Neuronal stem cell (in vitro differentiated cells): ENCODE measurements around the gene INSIG2.

ENCODE experiments used
- DNase-seq: peaks from one replicate; pipeline ENCODE4 v3.0.0-alpha.2; 2013; ENCODE audit warnings: low spot score
- H2AFZ ChIP-seq: one replicate; pipeline ENCODE4 v1.6.1; 2013; ENCODE audit warnings: mild to moderate bottlenecking, low read length, inconsistent platforms
- H2AK5ac ChIP-seq: 2 replicates; pipeline ENCODE4 v1.6.1; 2013; ENCODE audit warnings: low read depth, mild to moderate bottlenecking, inconsistent platforms, low read length, moderate library complexity, mixed read lengths
- H2BK120ac ChIP-seq: 2 replicates; pipeline ENCODE4 v1.6.1; 2013; ENCODE audit warnings: low read depth, mild to moderate bottlenecking, inconsistent platforms, low read length, moderate library complexity, mixed read lengths
- H2BK12ac ChIP-seq: one replicate; pipeline ENCODE4 v1.6.1; 2013; ENCODE audit warnings: low read length, inconsistent platforms
- H2BK15ac ChIP-seq: 2 replicates; pipeline ENCODE4 v1.6.1; 2013; ENCODE audit warnings: mild to moderate bottlenecking, low read length, inconsistent platforms, mixed read lengths
- H2BK5ac ChIP-seq: one replicate; pipeline ENCODE4 v1.6.1; 2013; ENCODE audit warnings: inconsistent platforms, mild to moderate bottlenecking, low read length, moderate library complexity
- H3K14ac ChIP-seq: one replicate; pipeline ENCODE4 v1.6.1; 2013; ENCODE audit warnings: low read length, inconsistent platforms
- H3K18ac ChIP-seq: 2 replicates; pipeline ENCODE4 v1.6.1; 2013; ENCODE audit warnings: low read length, inconsistent platforms
- H3K23ac ChIP-seq: 2 replicates; pipeline ENCODE4 v1.6.1; 2013; ENCODE audit warnings: low read depth, mild to moderate bottlenecking, mixed read lengths, low read length, inconsistent platforms; ENCODE audit not compliant: poor library complexity
- H3K27ac ChIP-seq: replicated peaks from 3 replicates; pipeline ENCODE4 v1.5.1; 2013; ENCODE audit warnings: low read length, inconsistent platforms
- H3K27me3 ChIP-seq, 3 experiments: 2 replicates each; pipeline ENCODE4 v1.6.1; 2013; ENCODE audit warnings: low read length in 3 of 3, mild to moderate bottlenecking in 2 of 3, inconsistent platforms in 1 of 3, low read depth in 1 of 3, mixed read lengths in 1 of 3, moderate library complexity in 1 of 3; ENCODE audit not compliant: control insufficient read depth in 3 of 3, insufficient read depth in 3 of 3
- H3K36me3 ChIP-seq, 2 donors: replicated peaks in 1 of 2; 2 replicates each; pipeline ENCODE4 v1.6.1; 2013; ENCODE audit warnings: low read length in 2 of 2; ENCODE audit not compliant: control insufficient read depth in 2 of 2, insufficient read depth in 2 of 2
- H3K4ac ChIP-seq: 2 replicates; pipeline ENCODE4 v1.6.1; 2013; ENCODE audit warnings: inconsistent platforms, mild to moderate bottlenecking, low read length, moderate library complexity
- H3K4me1 ChIP-seq, 2 donors: 1 replicate in 1 of 2; 2 replicates in 1 of 2; pipeline ENCODE4 v1.6.1; 2013; ENCODE audit warnings: low read length in 2 of 2, low read depth in 1 of 2; ENCODE audit not compliant: control insufficient read depth in 2 of 2, insufficient read depth in 1 of 2
- H3K4me2 ChIP-seq: one replicate; pipeline ENCODE4 v1.6.1; 2013; ENCODE audit warnings: mild to moderate bottlenecking, low read length, inconsistent platforms; ENCODE audit not compliant: insufficient read depth, poor library complexity, severe bottlenecking
- H3K4me3 ChIP-seq, 2 donors: 2 replicates each; pipeline ENCODE4 v1.5.1; 2013; ENCODE audit warnings: low read length in 2 of 2, mild to moderate bottlenecking in 2 of 2, inconsistent platforms in 1 of 2, moderate library complexity in 1 of 2
- H3K79me1 ChIP-seq: one replicate; pipeline ENCODE4 v1.6.1; 2013; ENCODE audit warnings: low read depth, mild to moderate bottlenecking, inconsistent platforms, low read length, moderate library complexity
- H3K9ac ChIP-seq: one replicate; pipeline ENCODE4 v1.6.1; 2013; ENCODE audit warnings: mild to moderate bottlenecking, low read depth, low read length, inconsistent platforms; ENCODE audit not compliant: poor library complexity
- H3K9me3 ChIP-seq, 2 donors: replicated peaks in 1 of 2; 2 replicates each; pipeline versions ENCODE3 to v1.6.1; 2013; ENCODE audit warnings: low read length in 2 of 2, mild to moderate bottlenecking in 2 of 2, inconsistent platforms in 1 of 2, low read depth in 1 of 2, mixed read lengths in 1 of 2, moderate library complexity in 1 of 2; ENCODE audit not compliant: control insufficient read depth in 2 of 2, insufficient read depth in 1 of 2
- H4K8ac ChIP-seq: one replicate; pipeline ENCODE4 v1.6.1; 2013; ENCODE audit warnings: low read depth, mild to moderate bottlenecking, inconsistent platforms, low read length, moderate library complexity
- H4K91ac ChIP-seq: one replicate; pipeline ENCODE4 v1.6.1; 2013; ENCODE audit warnings: low read length, low read depth, mild to moderate bottlenecking, inconsistent platforms; ENCODE audit not compliant: poor library complexity
- WGBS, 2 donors: extraction: QIAGEN DNeasy Blood & Tissue Kit; methylation state at CpG; one replicate each; pipeline ENCODE4 v1.1.7; 2013; ENCODE audit warnings: missing lambda C conversion rate in 2 of 2, mixed read lengths in 1 of 2; ENCODE audit not compliant: insufficient read length in 2 of 2, insufficient replicate concordance in 1 of 2; ENCODE audit errors: extremely low coverage in 2 of 2; 5-methylcytosine and 5-hydroxymethylcytosine counted together

Gene INSIG2

GRCh38 chr2:118121986-118122524 is 33.8 kb downstream of the INSIG2 start:
- peaks cover 0 to 2% of the 10 kb centered on the region in 2 donors for H3K4me1 ChIP-seq
- no peak overlapping the region for H2BK5ac ChIP-seq
- no peak overlapping the region for H3K27ac ChIP-seq
- no peak overlapping the region for H2BK15ac ChIP-seq
- no CpG with 5 or more reads among the region's 2 CpGs for WGBS, 2 donors
- H2AK5ac ChIP-seq = no peak overlapping the region
- no peaks in the 10 kb centered on the region for H3K36me3 ChIP-seq
- no peak for DNase-seq
- H2BK120ac ChIP-seq = no peak overlapping the region
- H3K18ac ChIP-seq = no peak overlapping the region
- no peak overlapping the region for H3K9ac ChIP-seq
- H4K91ac ChIP-seq = no peak overlapping the region
- H2BK12ac ChIP-seq = no peak overlapping the region
- H3K79me1 ChIP-seq = no peaks in the 10 kb centered on the region
- H4K8ac ChIP-seq = no peak overlapping the region
- H3K27me3 ChIP-seq = no peaks in the 10 kb centered on the region
- no peak overlapping the region for H3K4me3 ChIP-seq
- H3K23ac ChIP-seq = no peak overlapping the region
- H2AFZ ChIP-seq = no peak overlapping the region
- H3K14ac ChIP-seq = no peak overlapping the region
- H3K4me2 ChIP-seq = no peak overlapping the region
- no peaks in the 10 kb centered on the region for H3K9me3 ChIP-seq
- H3K4ac ChIP-seq = no peak overlapping the region

DNA sequence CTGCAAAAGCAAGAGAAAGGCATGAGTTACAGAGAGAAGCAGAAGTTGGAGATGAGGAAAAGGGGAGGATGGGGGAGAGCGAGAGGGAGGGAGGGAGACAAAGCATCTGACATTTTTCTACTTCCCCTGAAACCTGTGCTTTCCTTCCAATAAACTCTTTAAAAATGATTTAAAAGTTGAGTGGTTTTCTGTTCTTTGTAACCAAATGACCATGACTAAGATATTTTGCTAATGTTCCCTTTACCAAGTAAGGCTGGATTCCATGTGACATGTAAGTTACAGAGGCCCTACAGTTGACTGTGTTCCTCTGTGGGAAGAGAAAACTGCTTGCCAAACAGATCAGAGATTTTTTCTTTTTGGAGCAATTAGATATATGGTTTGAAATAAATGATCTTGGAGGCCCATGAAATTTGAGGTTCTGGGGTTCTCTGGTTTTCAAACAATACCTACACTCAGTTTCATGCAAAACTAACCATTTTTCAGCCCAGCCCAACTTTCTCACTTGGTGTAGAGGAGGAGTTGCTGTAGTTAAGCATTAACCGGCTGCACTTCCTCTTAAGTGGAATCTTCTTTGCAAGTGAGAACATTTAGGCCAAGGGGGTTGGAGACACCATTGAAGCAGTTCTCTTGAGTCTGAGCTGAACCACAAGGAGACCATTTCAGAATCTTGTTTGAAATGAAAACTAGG is 34.5 kb downstream of the INSIG2 start:
- no peaks in the 10 kb centered on the region for H3K79me1 ChIP-seq
- no peak overlapping the region for H2AK5ac ChIP-seq
- H3K4me3 ChIP-seq = no peak overlapping the region
- H3K23ac ChIP-seq = no peak overlapping the region
- H3K18ac ChIP-seq = no peak overlapping the region
- H2BK15ac ChIP-seq = no peak overlapping the region
- no peaks in the 10 kb centered on the region for H3K9me3 ChIP-seq
- no peak overlapping the region for H4K91ac ChIP-seq
- H3K4me2 ChIP-seq = no peak overlapping the region
- no peak overlapping the region for H2BK12ac ChIP-seq
- H3K4ac ChIP-seq = no peak overlapping the region
- no peak overlapping the region for H2BK120ac ChIP-seq
- H2BK5ac ChIP-seq = no peak overlapping the region
- no peak overlapping the region for H4K8ac ChIP-seq
- H3K27me3 ChIP-seq = no peaks in the 10 kb centered on the region
- no peak for DNase-seq
- peaks cover 0 to 2% of the 10 kb centered on the region in 2 donors for H3K4me1 ChIP-seq
- no CpG with 5 or more reads among the region's 2 CpGs for WGBS, 2 donors
- no peak overlapping the region for H3K9ac ChIP-seq
- no peak overlapping the region for H2AFZ ChIP-seq
- no peaks in the 10 kb centered on the region for H3K36me3 ChIP-seq
- H3K27ac ChIP-seq = no peak overlapping the region
- H3K14ac ChIP-seq = no peak overlapping the region

GRCh38 chr2:118123561-118124232 is 35.4 kb downstream of the INSIG2 start:
- no peak for DNase-seq
- Histone ChIP-seq H3K27ac (no peak overlapping the region), H3K14ac (no peak overlapping the region), H2BK15ac (no peak overlapping the region), H3K18ac (no peak overlapping the region), H3K4me2 (no peak overlapping the region), H3K4ac (no peak overlapping the region), H2BK120ac (no peak overlapping the region), H2BK12ac (no peak overlapping the region), H3K9me3 (no peaks in the 10 kb centered on the region), H4K8ac (no peak overlapping the region), H2BK5ac (no peak overlapping the region), H4K91ac (no peak overlapping the region), H3K4me1 (peaks cover 0 to under 1% of the 10 kb centered on the region in 2 donors), H3K4me3 (no peak overlapping the region), H3K23ac (no peak overlapping the region), H3K27me3 (no peaks in the 10 kb centered on the region), H2AFZ (no peak overlapping the region), H2AK5ac (no peak overlapping the region), H3K9ac (no peak overlapping the region), H3K36me3 (no peaks in the 10 kb centered on the region), H3K79me1 (no peaks in the 10 kb centered on the region)
- WGBS, 2 donors = no CpG with 5 or more reads among the region's 3 CpGs

- Histone ChIP-seq H4K91ac (no peak overlapping the region), H3K27ac (no peak overlapping the region), H3K4me3 (no peak overlapping the region), H3K79me1 (no peaks in the 10 kb centered on the region), H3K4me2 (no peak overlapping the region), H3K9ac (no peak overlapping the region), H3K4ac (no peak overlapping the region), H4K8ac (no peak overlapping the region), H3K18ac (no peak overlapping the region), H2BK120ac (no peak overlapping the region), H2BK12ac (no peak overlapping the region), H3K27me3 (no peaks in the 10 kb centered on the region), H2BK5ac (no peak overlapping the region), H3K4me1 (no peaks in the 10 kb centered on the region), H2AFZ (no peak overlapping the region), H3K36me3 (no peaks in the 10 kb centered on the region), H3K9me3 (no peaks in the 10 kb centered on the region), H3K23ac (no peak overlapping the region), H2AK5ac (no peak overlapping the region), H2BK15ac (no peak overlapping the region), H3K14ac (no peak overlapping the region)
- no peak for DNase-seq
- WGBS, 2 donors = no CpG with 5 or more reads among the region's 8 CpGs
Measured at GRCh38 chr2:118124288-118124891, 36.1 kb downstream of the INSIG2 start.
